HG02938 (cell line): ENCODE measurements around the gene WWC1.

Experiments used
- ATAC-seq: cut with Tn5 transposase; IDR thresholded peaks from one replicate; pipeline ENCODE4 v1.9.1; 2021; ENCODE audit warnings: mild to moderate bottlenecking, moderate library complexity; ENCODE audit not compliant: unreplicated experiment

The WWC1 gene

GRCh38 chr5:168291342-168291963 is at the start of gene WWC1:
WWC1 (plus strand) TSS chr5:168291645; CDS start chr5:168292153, 508 bp downstream.
- peak; percentile 71 for ATAC-seq

GRCh38 chr5:168244838-168245559 is 46.4 kb upstream of the WWC1 start:
- ATAC-seq, result no peak

DNA sequence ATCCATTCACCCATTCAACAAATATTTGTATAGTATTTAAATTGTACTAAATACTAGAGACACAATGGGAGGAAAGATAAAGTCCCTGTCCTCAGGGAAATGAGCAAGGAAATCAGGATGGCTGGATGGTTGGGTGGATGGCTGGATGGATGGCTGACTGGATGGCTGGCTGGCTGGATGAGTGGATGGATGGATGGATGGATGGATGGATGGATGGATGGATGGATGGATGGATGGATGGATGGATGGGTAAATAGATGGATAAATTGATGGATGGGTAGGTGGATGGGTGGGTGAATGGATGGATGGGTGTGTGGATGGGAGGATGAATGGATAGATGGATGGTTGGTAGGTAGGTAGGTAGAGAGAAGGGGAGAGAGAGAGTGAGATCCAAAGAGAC is 41.5 kb upstream of the WWC1 start:
- no peak for ATAC-seq

- no peak for ATAC-seq
Measured at GRCh38 chr5:168251259-168251658, 40.2 kb upstream of the WWC1 start.

DNA sequence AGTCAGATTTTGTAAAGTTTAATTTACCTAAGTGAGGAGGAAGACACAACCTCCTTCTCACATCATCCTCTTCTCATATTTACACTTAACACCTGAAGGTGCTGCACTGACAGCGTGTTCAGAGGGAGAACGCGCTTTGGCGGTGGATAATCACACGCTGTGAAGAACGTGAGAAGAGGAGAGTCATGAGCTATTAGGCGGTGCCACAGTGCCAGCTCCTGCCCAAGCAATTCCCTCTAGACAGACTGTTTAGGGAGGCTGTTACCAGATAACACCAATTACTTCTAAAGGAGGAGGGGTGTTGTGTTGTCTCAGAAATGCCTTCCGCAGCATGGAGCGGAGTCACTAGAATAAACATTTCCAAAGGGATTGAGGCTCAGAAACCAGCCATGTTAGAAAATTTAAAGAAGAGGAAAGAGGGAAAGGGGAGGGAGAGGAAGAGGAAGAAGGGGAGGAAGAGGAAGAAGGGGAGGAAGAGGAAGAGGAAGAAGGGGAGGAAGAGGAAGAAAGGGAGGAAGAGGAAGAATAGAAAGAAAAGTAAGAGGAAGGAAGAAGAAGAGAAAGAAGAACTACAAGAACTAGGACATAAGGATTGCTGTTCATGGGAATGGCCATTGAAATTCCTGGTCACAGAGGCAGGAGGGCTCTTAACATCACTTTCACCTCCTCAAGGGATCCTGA is 37.3 kb upstream of the WWC1 start:
- ATAC-seq, result no peak

- ATAC-seq, result no peak
Measured at GRCh38 chr5:168260353-168261226, 30.9 kb upstream of the WWC1 start.

- no peak for ATAC-seq
Measured at GRCh38 chr5:168261227-168261571, 30.2 kb upstream of the WWC1 start.

DNA sequence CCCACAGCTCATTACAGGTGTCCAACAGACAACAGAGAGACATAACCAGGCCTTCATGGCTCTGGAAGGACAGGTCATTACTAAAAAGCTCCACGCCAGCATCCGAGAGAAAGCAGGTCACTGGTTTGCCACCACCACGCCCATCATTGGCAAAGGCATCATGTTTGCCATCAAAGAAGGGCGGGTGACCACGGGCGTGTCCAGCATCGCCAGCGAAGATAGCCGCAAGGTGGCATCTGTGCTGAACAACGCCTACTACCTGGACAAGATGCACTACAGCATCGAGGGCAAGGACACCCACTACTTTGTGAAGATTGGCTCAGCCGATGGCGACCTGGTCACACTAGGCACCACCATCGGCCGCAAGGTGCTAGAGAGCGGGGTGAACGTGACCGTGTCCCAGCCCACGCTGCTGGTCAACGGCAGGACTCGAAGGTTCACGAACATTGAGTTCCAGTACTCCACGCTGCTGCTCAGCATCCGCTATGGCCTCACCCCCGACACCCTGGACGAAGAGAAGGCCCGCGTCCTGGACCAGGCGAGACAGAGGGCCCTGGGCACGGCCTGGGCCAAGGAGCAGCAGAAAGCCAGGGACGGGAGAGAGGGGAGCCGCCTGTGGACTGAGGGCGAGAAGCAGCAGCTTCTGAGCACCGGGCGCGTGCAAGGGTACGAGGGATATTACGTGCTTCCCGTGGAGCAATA is 29.3 kb upstream of the WWC1 start:
- ATAC-seq, result no peak

DNA sequence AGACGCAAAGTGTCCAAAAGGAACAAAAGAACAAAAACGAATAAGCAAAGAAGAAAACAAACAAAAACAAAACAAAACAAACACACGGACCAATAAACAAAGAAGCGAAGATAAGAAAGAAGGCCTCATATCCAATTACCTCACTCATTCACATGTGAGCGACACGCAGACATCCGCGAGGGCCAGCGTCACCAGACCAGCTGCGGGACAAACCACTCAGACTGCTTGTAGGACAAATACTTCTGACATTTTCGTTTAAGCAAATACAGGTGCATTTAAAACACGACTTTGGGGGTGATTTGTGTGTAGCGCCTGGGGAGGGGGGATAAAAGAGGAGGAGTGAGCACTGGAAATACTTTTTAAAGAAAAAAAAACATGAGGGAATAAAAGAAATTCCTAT is 28.3 kb upstream of the WWC1 start:
- ATAC-seq, result no peak

GRCh38 chr5:168266016-168266415 is 25.4 kb upstream of the WWC1 start:
- no peak for ATAC-seq

- peak; percentile 81 for ATAC-seq
Measured at GRCh38 chr5:168268949-168269936, 22.2 kb upstream of the WWC1 start.

DNA sequence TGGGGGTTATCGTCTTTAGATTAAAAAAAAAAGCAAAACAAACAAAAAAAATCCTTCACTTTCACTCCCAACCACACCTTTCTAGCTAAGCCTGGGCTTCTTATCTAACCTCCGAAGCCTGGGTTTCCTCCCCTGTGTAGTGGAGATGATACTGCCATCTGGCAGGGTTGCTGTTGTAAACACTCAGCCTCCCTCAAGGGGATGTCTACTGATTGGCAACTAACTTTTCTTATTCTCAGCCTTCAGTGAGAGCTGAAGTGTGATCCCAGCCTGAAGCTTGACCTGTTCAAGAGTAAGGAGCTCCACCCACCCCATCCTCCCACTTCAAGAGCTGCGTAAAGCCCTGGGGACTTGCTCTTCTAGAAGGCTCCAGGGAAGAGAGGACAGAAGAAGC is 21.5 kb upstream of the WWC1 start:
- ATAC-seq, result no peak

DNA sequence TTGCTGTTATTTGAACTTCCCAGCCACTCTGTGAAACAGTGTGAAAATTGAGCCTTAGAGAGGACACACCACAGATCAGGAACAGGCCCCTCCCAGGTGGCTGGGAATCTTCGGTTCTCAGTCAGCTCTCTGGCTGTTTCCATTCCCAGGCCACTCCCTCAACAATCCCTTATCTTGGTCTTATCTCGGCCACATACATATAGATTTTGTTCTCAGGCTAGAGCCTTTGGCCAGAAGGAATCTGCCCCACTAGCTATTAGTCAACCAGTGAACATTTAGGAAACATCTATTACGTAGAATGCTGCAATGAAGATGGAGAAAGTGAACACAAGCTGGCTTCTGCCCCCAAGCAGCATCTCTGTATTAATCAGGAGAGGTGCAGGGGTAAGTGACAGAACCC is 21.0 kb upstream of the WWC1 start:
- no peak for ATAC-seq

DNA sequence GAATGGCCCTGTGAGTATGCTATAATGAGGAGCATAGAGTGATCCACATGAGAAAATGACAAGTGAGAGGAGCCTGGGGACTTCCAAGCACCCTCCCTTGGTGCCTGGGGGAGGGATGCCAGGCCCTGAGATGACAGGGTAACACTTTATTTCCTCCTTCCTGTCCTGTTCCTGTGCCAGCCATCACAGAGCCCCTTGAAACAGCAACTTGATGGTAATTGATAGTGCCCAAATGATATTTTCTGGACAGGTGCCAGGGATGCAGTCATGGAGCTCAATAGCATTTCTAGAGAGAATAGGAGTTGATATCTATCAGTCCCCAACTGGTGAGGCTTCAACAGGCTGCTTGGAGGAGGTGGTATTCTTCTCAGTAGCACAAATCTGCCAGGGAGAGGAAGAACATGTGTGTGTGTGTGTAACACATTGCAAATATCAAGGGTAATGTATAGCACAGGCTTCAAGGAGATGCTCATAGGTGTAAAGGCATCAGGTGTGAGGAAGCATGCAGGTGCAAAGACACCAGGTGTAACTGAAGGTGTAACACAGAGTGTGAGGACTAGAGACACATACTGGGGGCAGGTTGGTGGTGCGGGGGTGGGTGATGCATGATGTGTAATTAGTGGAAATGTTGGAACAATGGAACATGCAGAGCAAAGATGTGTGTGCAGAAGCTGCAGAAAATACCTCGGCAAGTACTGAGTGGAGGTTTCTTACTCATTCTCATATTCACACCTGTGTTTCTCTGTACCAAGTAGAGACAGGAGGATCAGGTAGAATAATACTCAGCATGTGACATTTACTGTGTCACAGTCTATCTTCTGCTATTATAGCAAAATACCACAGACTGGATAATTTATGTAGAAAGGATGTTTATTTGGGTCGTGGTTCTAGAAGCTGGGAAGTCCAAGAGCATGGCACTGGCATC is 18.1 kb upstream of the WWC1 start:
- ATAC-seq, result no peak

GRCh38 chr5:168274406-168274805 is 17.0 kb upstream of the WWC1 start:
- no peak for ATAC-seq

DNA sequence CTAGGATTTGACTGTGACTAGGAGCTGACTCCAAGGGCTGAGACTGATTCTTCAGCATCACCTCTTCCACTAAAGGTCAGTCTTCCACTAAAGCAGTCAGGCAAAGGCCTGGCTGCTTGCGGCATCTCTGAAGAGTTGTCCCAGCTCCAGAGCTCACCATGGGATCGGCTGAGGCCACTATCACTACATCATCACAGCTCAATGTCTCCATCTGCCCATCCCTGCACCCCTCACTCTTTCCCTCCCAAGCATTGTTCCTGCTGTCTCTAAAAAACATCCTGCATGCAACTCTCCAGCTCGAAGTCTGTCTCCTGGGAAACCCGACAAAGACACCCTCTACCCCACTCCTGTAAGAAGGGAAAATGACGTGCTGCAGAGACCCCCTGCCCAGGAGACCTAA is 15.5 kb upstream of the WWC1 start:
- ATAC-seq, result no peak

DNA sequence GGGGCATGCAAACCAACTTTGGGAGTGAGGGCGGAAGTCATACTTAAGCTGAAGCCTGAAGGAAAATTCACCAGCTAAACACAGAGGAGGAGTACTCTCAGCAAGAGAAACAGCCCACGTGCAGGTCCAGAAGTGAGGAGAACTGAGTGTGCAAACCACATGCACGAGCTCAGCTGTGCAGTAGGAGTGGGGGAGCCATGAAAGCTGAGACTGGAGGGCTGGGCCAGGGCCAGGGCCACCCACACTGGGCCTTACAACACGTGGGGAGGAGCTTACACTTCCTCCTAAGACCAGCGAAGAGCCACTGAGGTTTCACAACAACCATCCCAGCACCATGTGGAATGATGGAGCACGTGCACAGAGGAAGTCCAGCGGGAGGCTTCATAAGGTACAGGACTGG is 9.3 kb upstream of the WWC1 start:
- ATAC-seq, result no peak

DNA sequence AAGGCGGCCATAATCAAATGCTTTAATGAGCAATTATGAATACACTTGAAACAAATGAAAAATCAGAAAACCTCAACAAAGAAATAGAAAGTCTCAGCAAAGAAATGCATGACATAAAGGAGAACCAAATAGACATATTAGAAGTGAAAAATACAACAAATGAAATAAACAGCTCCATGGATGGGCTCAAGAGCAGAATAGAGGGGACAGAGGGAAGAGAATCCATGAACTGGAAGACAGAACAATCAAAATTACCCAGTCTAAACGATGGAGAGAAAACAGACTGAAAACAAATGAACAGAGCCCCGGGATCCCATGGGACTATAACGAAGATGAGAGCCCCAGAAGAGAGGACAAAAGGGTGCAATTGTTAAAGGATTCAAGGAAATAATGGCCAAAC is 6.6 kb upstream of the WWC1 start:
- no peak for ATAC-seq
